ENCODE measurements around the gene MCL1.
A peak's percentile ranks its signal among the peaks of the same experiment; 100 is the strongest.
"Not testable (repeated sequence)": the region's sequence is repeated elsewhere in the genome, so short reads cannot be mapped to it uniquely, and the experiment has no call there.

MCL1 gene

GRCh38 chr1:150577557-150578271, 1.7 kb downstream of the MCL1 start:
- peak overlapping the region; percentile 98 for H3K4me3 ChIP-seq (ENCODE audit: low read depth, low read length)
- DNase-seq (ENCODE audit: low read depth) = no peak
- TF ChIP-seq CTCF (IDR thresholded peaks at IDR 0.05; ENCODE audit: control insufficient read depth, extremely low read depth, insufficient read depth) = no peak

- H3K4me3 ChIP-seq (ENCODE audit: low read depth, low read length) = peak overlapping the region; percentile 98
- no peak for TF ChIP-seq CTCF (IDR thresholded peaks at IDR 0.05; ENCODE audit: control insufficient read depth, extremely low read depth, insufficient read depth)
- peak; percentile 59 for DNase-seq (ENCODE audit: low read depth)
Observed at GRCh38 chr1:150576794-150577556, 2.4 kb downstream of the MCL1 start.

DNA sequence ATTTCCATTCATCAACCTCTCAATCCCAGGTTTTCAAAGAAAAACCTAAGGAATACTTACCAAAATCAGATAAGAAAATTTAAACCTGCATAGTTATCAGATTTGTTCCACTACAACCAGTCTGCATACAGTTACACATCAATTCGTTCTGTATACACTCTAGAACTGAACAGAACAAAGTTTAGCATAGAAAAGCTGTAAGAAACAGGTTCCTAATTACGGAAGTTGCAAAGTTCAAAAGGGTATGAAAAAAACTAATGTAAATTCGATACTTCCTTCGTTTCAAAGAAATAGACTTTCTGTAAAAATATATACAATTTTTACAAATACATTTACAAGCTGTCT, 3.1 kb downstream of the MCL1 start:
- DNase-seq (ENCODE audit: low read depth) = no peak
- peak overlapping the region; percentile 98 for H3K4me3 ChIP-seq (ENCODE audit: low read depth, low read length)
- TF ChIP-seq CTCF (IDR thresholded peaks at IDR 0.05; ENCODE audit: control insufficient read depth, extremely low read depth, insufficient read depth) = no peak

- H3K4me3 ChIP-seq (ENCODE audit: low read depth, low read length) = peak overlapping the region; percentile 98
- TF ChIP-seq CTCF (IDR thresholded peaks at IDR 0.05; ENCODE audit: control insufficient read depth, extremely low read depth, insufficient read depth) = no peak
- peak; percentile 84 for DNase-seq (ENCODE audit: low read depth)
Observed at GRCh38 chr1:150575518-150576366, 3.7 kb downstream of the MCL1 start.

DNA sequence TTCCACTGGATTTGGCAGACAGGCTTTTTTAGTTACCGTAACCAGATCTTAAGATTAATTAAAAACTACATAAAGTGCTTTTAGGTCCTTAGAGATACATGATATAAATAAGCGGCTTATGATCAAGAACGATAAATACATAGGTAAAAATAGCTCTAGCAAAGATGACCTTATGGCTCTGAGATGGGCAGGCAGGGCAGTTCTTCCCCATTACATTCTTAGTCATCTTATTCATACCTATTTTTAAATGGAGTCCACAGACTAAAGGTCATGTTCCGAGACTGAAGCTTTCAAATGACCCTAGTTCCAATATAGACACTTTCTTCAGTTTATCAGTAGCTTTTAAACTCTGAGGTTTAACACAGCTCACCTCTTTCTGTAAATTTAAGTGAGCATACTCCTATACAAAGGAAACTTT, 4.3 kb downstream of the MCL1 start:
- DNase-seq (ENCODE audit: low read depth) = no peak
- peak overlapping the region; percentile 98 for H3K4me3 ChIP-seq (ENCODE audit: low read depth, low read length)
- no peak for TF ChIP-seq CTCF (IDR thresholded peaks at IDR 0.05; ENCODE audit: control insufficient read depth, extremely low read depth, insufficient read depth)

- DNase-seq (ENCODE audit: low read depth) = no peak
- no peak for TF ChIP-seq CTCF (IDR thresholded peaks at IDR 0.05; ENCODE audit: control insufficient read depth, extremely low read depth, insufficient read depth)
- peak overlapping the region; percentile 98 for H3K4me3 ChIP-seq (ENCODE audit: low read depth, low read length)
Observed at GRCh38 chr1:150574260-150575071, 4.9 kb downstream of the MCL1 start.

GRCh38 chr1:150573648-150574071, 5.8 kb downstream of the MCL1 start:
- H3K4me3 ChIP-seq (ENCODE audit: low read depth, low read length) = not testable (repeated sequence)

More at GRCh38 chr1:150573648-150574071, 5.8 kb downstream of the MCL1 start:
- DNase-seq (ENCODE audit: low read depth) = not testable (repeated sequence)
